Activated B cell treated with CpG ODN at 0.5 μM for 24 hours (primary cell): ENCODE data around the gene VWA1. TPM values are rescaled to one million over a fixed set of nuclear protein-coding genes. Genes with fewer than 3 reads are reported as not detected.

Experiments used
- ATAC-seq: fragments of 200-7000 bp; cut with Tn5 transposase; one replicate; pipeline ENCODE4 v1.10.0; 2021; ENCODE audit warnings: low read depth, mild to moderate bottlenecking, moderate library complexity
- CTCF ChIA-PET: fragments of 350-600 bp; sonication (Branson Sonifier 250); formaldehyde crosslinking; loops from one replicate; lab custom pipeline; 2021; ENCODE audit warnings: antibody characterized with exemption; lab: Charles Lee
- POLR2A ChIA-PET: fragments of 350-600 bp; sonication (Branson Sonifier 250); formaldehyde crosslinking; loops from one replicate; lab custom pipeline; 2021; ENCODE audit warnings: antibody characterized with exemption; lab: Charles Lee
- DNase-seq: peaks from one replicate; pipeline ENCODE4 v3.0.0; 2022
- H3K27ac Mint-ChIP-seq: one replicate; pipeline ENCODE4 v1.8.0; 2020; ENCODE audit warnings: mixed read lengths
- H3K27me3 Mint-ChIP-seq: one replicate; pipeline ENCODE4 v1.8.0; 2021; ENCODE audit warnings: mixed read lengths
- H3K36me3 Mint-ChIP-seq: one replicate; pipeline ENCODE4 v1.8.0; 2021; ENCODE audit warnings: low read depth, mixed read lengths
- H3K4me1 Mint-ChIP-seq: one replicate; pipeline ENCODE4 v1.8.0; 2021; ENCODE audit warnings: mixed read lengths
- H3K4me3 Mint-ChIP-seq: one replicate; pipeline ENCODE4 v1.8.0; 2020; ENCODE audit warnings: mild to moderate bottlenecking, mixed read lengths
- H3K9me3 Mint-ChIP-seq: one replicate; pipeline ENCODE4 v1.8.0; 2020; ENCODE audit warnings: mixed read lengths
- CTCF ChIP-seq: fragments of 200-600 bp; IDR thresholded peaks from one replicate; pipeline ENCODE4 v1.8.0; 2022; ENCODE audit warnings: antibody characterized with exemption, mild to moderate bottlenecking
- intact Hi-C: fragments of 100-400 bp; cut with micrococcal nuclease; formaldehyde crosslinking; loops from one replicate; pipeline ENCODE4 v1.15.1; 2024
- total RNA-seq: library from RNA; stranded (reverse); gene quantifications from 2 replicates; pipeline ENCODE4 v1.2.3, GENCODE V29; 2022

Gene VWA1
- total RNA-seq, 1 donor from 2014 or later, result not detected

GRCh38 chr1:1487701-1488100 lies 52.2 kb downstream of the VWA1 start:
- CTCF ChIA-PET, result no interaction called here
- H3K4me3 Mint-ChIP-seq, result no peak overlapping the region

GRCh38 chr1:1489231-1489630 lies 53.7 kb downstream of the VWA1 start:
- H3K4me1 Mint-ChIP-seq, result no peaks in the 10 kb centered on the region
- peaks cover 8% of the 10 kb centered on the region for H3K9me3 Mint-ChIP-seq
- intact Hi-C loops, result no loop called here
- no peak overlapping the region for H3K27ac Mint-ChIP-seq
- H3K27me3 Mint-ChIP-seq, result no peaks in the 10 kb centered on the region
- POLR2A ChIA-PET, result no interaction called here
- peaks cover 67% of the 10 kb centered on the region for H3K36me3 Mint-ChIP-seq
- TF ChIP-seq CTCF, result no peak
- ATAC-seq (no peak), DNase-seq (no peak)
- CTCF ChIA-PET, result no interaction called here
- H3K4me3 Mint-ChIP-seq, result no peak overlapping the region

More at GRCh38 chr1:1487701-1488100, 52.2 kb downstream of the VWA1 start:
- Mint-ChIP-seq H3K36me3 (peaks cover 65% of the 10 kb centered on the region), H3K9me3 (peaks cover 2% of the 10 kb centered on the region), H3K4me1 (no peaks in the 10 kb centered on the region), H3K27ac (no peak overlapping the region), H3K27me3 (no peaks in the 10 kb centered on the region)
- intact Hi-C loops, result no loop called here
- POLR2A ChIA-PET, result no interaction called here
- DNase-seq (no peak), ATAC-seq (no peak)
- no peak for TF ChIP-seq CTCF

GRCh38 chr1:1489861-1490260 lies 54.4 kb downstream of the VWA1 start:
- Mint-ChIP-seq H3K4me3 (no peak overlapping the region), H3K4me1 (no peaks in the 10 kb centered on the region), H3K9me3 (peaks cover 8% of the 10 kb centered on the region), H3K27ac (no peak overlapping the region), H3K27me3 (no peaks in the 10 kb centered on the region), H3K36me3 (peaks cover 68% of the 10 kb centered on the region)
- POLR2A ChIA-PET, result no interaction called here
- ATAC-seq, result no peak
- CTCF ChIA-PET, result no interaction called here
- intact Hi-C loops, result no loop called here
- no peak for TF ChIP-seq CTCF
- DNase-seq, result no peak

- no peak overlapping the region for H3K27ac Mint-ChIP-seq
- H3K4me3 Mint-ChIP-seq, result no peak overlapping the region
- ChIA-PET POLR2A (no interaction called here), CTCF (no interaction called here)
- H3K27me3 Mint-ChIP-seq, result no peaks in the 10 kb centered on the region
- TF ChIP-seq CTCF, result no peak
- ATAC-seq (no peak), DNase-seq (no peak)
- peaks cover 72% of the 10 kb centered on the region for H3K36me3 Mint-ChIP-seq
- intact Hi-C loops, result no loop called here
- peaks cover 8% of the 10 kb centered on the region for H3K9me3 Mint-ChIP-seq
- H3K4me1 Mint-ChIP-seq, result no peaks in the 10 kb centered on the region
These were observed 55.2 kb downstream of the VWA1 start for GRCh38 chr1:1490633-1491230.

- no peaks in the 10 kb centered on the region for H3K4me1 Mint-ChIP-seq
- intact Hi-C loops, result no loop called here
- CTCF ChIA-PET, result no interaction called here
- DNase-seq, result no peak
- peaks cover 8% of the 10 kb centered on the region for H3K9me3 Mint-ChIP-seq
- POLR2A ChIA-PET, result no interaction called here
- H3K27me3 Mint-ChIP-seq, result no peaks in the 10 kb centered on the region
- H3K36me3 Mint-ChIP-seq, result peaks cover 71% of the 10 kb centered on the region
- no peak for TF ChIP-seq CTCF
- no peak for ATAC-seq
- no peak overlapping the region for H3K27ac Mint-ChIP-seq
- H3K4me3 Mint-ChIP-seq, result no peak overlapping the region
These were observed 56.1 kb downstream of the VWA1 start for GRCh38 chr1:1491601-1492000.

Other genes starting within 250 kb of the VWA1 start
- gene TNFRSF18, start 229.1 kb upstream of the VWA1 start, total RNA-seq, result 36.7 and 37.5 TPM in 2 replicates
- gene TNFRSF4, start 221.5 kb upstream of the VWA1 start, total RNA-seq, result 0.86 and 1.1 TPM in 2 replicates
- 94.4 and 97.9 TPM in 2 replicates for gene SDF4, start 203.7 kb upstream of the VWA1 start, total RNA-seq
- gene B3GALT6, start 203.5 kb upstream of the VWA1 start, total RNA-seq, result 20.9 and 22.1 TPM in 2 replicates
- 2.5 and 2.7 TPM in 2 replicates for gene C1QTNF12, start 189.0 kb upstream of the VWA1 start, total RNA-seq
- gene UBE2J2, start 161.8 kb upstream of the VWA1 start, total RNA-seq, result 79.2 and 89.9 TPM in 2 replicates
- gene SCNN1D, start 155.3 kb upstream of the VWA1 start, total RNA-seq, result 1.6 and 3.3 TPM in 2 replicates
- gene ACAP3, start 127.8 kb upstream of the VWA1 start, total RNA-seq, result 16.2 and 26.1 TPM in 2 replicates
- gene PUSL1, start 127.1 kb upstream of the VWA1 start, total RNA-seq, result 11.9 and 12.6 TPM in 2 replicates
- gene INTS11, start 111.0 kb upstream of the VWA1 start, total RNA-seq, result 131 and 151 TPM in 2 replicates
- gene CPTP, start 110.9 kb upstream of the VWA1 start, total RNA-seq, result 13.8 and 15.3 TPM in 2 replicates
- gene TAS1R3, start 104.4 kb upstream of the VWA1 start, total RNA-seq, result 2.5 and 2.7 TPM in 2 replicates
- 29.3 and 30.7 TPM in 2 replicates for gene DVL1, start 86.3 kb upstream of the VWA1 start, total RNA-seq
- 0.07 and 0.16 TPM in 2 replicates for gene MXRA8, start 77.1 kb upstream of the VWA1 start, total RNA-seq
- 91.5 and 105 TPM in 2 replicates for gene AURKAIP1, start 60.5 kb upstream of the VWA1 start, total RNA-seq
- gene CCNL2, start 36.4 kb upstream of the VWA1 start, total RNA-seq, result 188 and 225 TPM in 2 replicates
- gene MRPL20, start 28.4 kb upstream of the VWA1 start, total RNA-seq, result 134 and 136 TPM in 2 replicates
- 0.13 TPM in 1 of 2 replicates, not detected in the other for gene ANKRD65, start 14.4 kb upstream of the VWA1 start, total RNA-seq
- gene ATAD3C, start 14.0 kb downstream of the VWA1 start, total RNA-seq, result 0.58 and 0.86 TPM in 2 replicates
- gene ATAD3B, start 36.1 kb downstream of the VWA1 start, total RNA-seq, result 47.4 and 49.5 TPM in 2 replicates
- 26.1 and 32.4 TPM in 2 replicates for gene ATAD3A, start 76.5 kb downstream of the VWA1 start, total RNA-seq
- 0.31 TPM in 1 of 2 replicates, not detected in the other for gene TMEM240, start 104.9 kb downstream of the VWA1 start, total RNA-seq
- gene SSU72, start 139.2 kb downstream of the VWA1 start, total RNA-seq, result 111 and 118 TPM in 2 replicates
- 0.46 and 0.60 TPM in 2 replicates for gene FNDC10, start 164.4 kb downstream of the VWA1 start, total RNA-seq
- 27.6 and 36.4 TPM in 2 replicates for gene MIB2, start 179.8 kb downstream of the VWA1 start, total RNA-seq
- gene MMP23B, start 196.5 kb downstream of the VWA1 start, total RNA-seq, result 0.32 and 0.35 TPM in 2 replicates
- 28.5 and 29.1 TPM in 2 replicates for gene CDK11B, start 223.3 kb downstream of the VWA1 start, total RNA-seq